GM23338 (cell line): ENCODE results near the gene EREG. TPM values are rescaled to one million over a fixed set of nuclear protein-coding genes. Genes with fewer than 3 reads are reported as not detected.

Source experiments
- ATAC-seq: fragments of 200-7000 bp; cut with Tn5 transposase; 3 replicates; pipeline ENCODE4 v1.9.1; 2020
- DNase-seq: peaks from one replicate; pipeline ENCODE4 v3.0.0-alpha.2; 2015; ENCODE audit warnings: low spot score
- H2AFZ ChIP-seq: fragments of 200-600 bp; sonication (generic); 2 replicates; pipeline ENCODE4 v1.8.0; 2016; ENCODE audit warnings: antibody characterized with exemption, mild to moderate bottlenecking, moderate library complexity
- H3F3A ChIP-seq: fragments of 200-600 bp; sonication (generic); replicated peaks from 2 replicates; pipeline ENCODE4 v1.8.0; 2017; ENCODE audit warnings: antibody characterized with exemption, mixed run types, low read depth
- H3K27ac ChIP-seq: fragments of 200-600 bp; sonication (generic); 2 replicates; pipeline ENCODE4 v1.6.1; 2016; ENCODE audit warnings: low read depth
- H3K27me3 ChIP-seq: fragments of 200-600 bp; sonication (generic); 2 replicates; pipeline ENCODE4 v1.8.0; 2016; ENCODE audit warnings: mild to moderate bottlenecking, mixed run types, moderate library complexity; ENCODE audit not compliant: insufficient read depth
- H3K36me3 ChIP-seq: fragments of 200-600 bp; sonication (generic); 2 replicates; pipeline ENCODE4 v1.8.0; 2016; ENCODE audit warnings: mild to moderate bottlenecking; ENCODE audit not compliant: insufficient read depth
- H3K4me1 ChIP-seq: fragments of 200-600 bp; sonication (generic); 2 replicates; pipeline ENCODE4 v1.8.0; 2016; ENCODE audit warnings: mild to moderate bottlenecking, moderate library complexity; ENCODE audit not compliant: insufficient read depth
- H3K4me2 ChIP-seq: fragments of 200-600 bp; sonication (generic); 2 replicates; pipeline ENCODE4 v1.7.1; 2017; ENCODE audit warnings: mixed run types
- H3K4me3 ChIP-seq: fragments of 200-600 bp; sonication (generic); 2 replicates; pipeline ENCODE4 v1.6.1; 2016; ENCODE audit warnings: mixed run types
- H3K79me2 ChIP-seq: fragments of 200-600 bp; sonication (generic); replicated peaks from 2 replicates; pipeline ENCODE4 v1.8.0; 2017; ENCODE audit warnings: mild to moderate bottlenecking; ENCODE audit not compliant: insufficient read depth
- H3K9me2 ChIP-seq: fragments of 200-600 bp; sonication (generic); 2 replicates; pipeline ENCODE4 v1.8.0; 2017; ENCODE audit not compliant: insufficient read depth
- H4K20me1 ChIP-seq: fragments of 200-600 bp; sonication (generic); replicated peaks from 2 replicates; pipeline ENCODE4 v1.8.0; 2017; ENCODE audit warnings: mild to moderate bottlenecking; ENCODE audit not compliant: insufficient read depth
- H3K27ac Mint-ChIP-seq: 2 replicates; pipeline ENCODE4 v1.8.0; 2020; ENCODE audit warnings: inconsistent platforms, mild to moderate bottlenecking, moderate library complexity, mixed read lengths
- H3K27me3 Mint-ChIP-seq: 3 replicates; pipeline ENCODE4 v1.8.0; 2022; ENCODE audit warnings: low read depth, mild to moderate bottlenecking, moderate library complexity, mixed read lengths, inconsistent platforms; ENCODE audit not compliant: insufficient read depth, poor library complexity
- H3K36me3 Mint-ChIP-seq: 3 replicates; pipeline ENCODE4 v1.8.0; 2021; ENCODE audit warnings: low read depth, mild to moderate bottlenecking, inconsistent platforms, moderate library complexity, mixed read lengths
- H3K4me1 Mint-ChIP-seq: 3 replicates; pipeline ENCODE4 v1.8.0; 2020; ENCODE audit warnings: mild to moderate bottlenecking, inconsistent platforms, mixed read lengths
- H3K4me3 Mint-ChIP-seq: 3 replicates; pipeline ENCODE4 v1.8.0; 2021; ENCODE audit warnings: moderate library complexity, mild to moderate bottlenecking, inconsistent platforms, mixed read lengths
- H3K9me3 Mint-ChIP-seq: 3 replicates; pipeline ENCODE4 v1.8.0; 2020; ENCODE audit warnings: moderate library complexity, mild to moderate bottlenecking, inconsistent platforms, mixed read lengths
- CTCF ChIP-seq, 2 experiments: fragments of 200-600 bp in 1 of 2; sonication (generic) in 1 of 2; conservative IDR thresholded peaks; 2 replicates each; pipeline versions ENCODE4 v1.5.1 to v1.6.1; 2016 to 2017; ENCODE audit warnings: antibody characterized with exemption in 2 of 2, low read depth in 2 of 2, mild to moderate bottlenecking in 2 of 2, moderate library complexity in 1 of 2
- ETS1 ChIP-seq: IDR thresholded peaks from 2 replicates; pipeline ENCODE4 v1.6.1; 2016; ENCODE audit warnings: antibody characterized with exemption
- EZH2phosphoT487 ChIP-seq: fragments of 200-600 bp; sonication (generic); IDR thresholded peaks from one replicate; pipeline ENCODE4 v1.8.1; 2018; ENCODE audit warnings: antibody characterized with exemption; ENCODE audit not compliant: unreplicated experiment
- JUNB ChIP-seq: IDR thresholded peaks from one replicate; pipeline ENCODE4 v1.6.1; 2016; ENCODE audit warnings: antibody characterized with exemption; ENCODE audit not compliant: unreplicated experiment
- NANOG ChIP-seq: IDR thresholded peaks from 2 replicates; pipeline ENCODE4 v1.6.1; 2016; ENCODE audit warnings: antibody characterized with exemption, borderline replicate concordance
- POLR2AphosphoS5 ChIP-seq: IDR thresholded peaks from 2 replicates; pipeline ENCODE4 v1.6.1; 2016; ENCODE audit warnings: antibody characterized with exemption, low read depth
- STAT1 ChIP-seq: IDR thresholded peaks from one replicate; pipeline ENCODE4 v1.6.1; 2016; ENCODE audit warnings: antibody characterized with exemption; ENCODE audit not compliant: unreplicated experiment
- ZNF114 ChIP-seq: fragments of 250-450 bp; sonication (Bioruptor Pico); IDR thresholded peaks from 2 replicates; pipeline ENCODE4 v1.5.0; 2020; ENCODE audit warnings: mild to moderate bottlenecking, moderate library complexity
- ZNF331 ChIP-seq: fragments of 250-450 bp; sonication (Bioruptor Pico); IDR thresholded peaks from 2 replicates; pipeline ENCODE4 v1.5.0; 2020; ENCODE audit warnings: low read depth, mild to moderate bottlenecking, moderate library complexity
- ZNF462 ChIP-seq: fragments of 250-450 bp; sonication (Bioruptor Pico); IDR thresholded peaks from 2 replicates; pipeline ENCODE4 v1.5.0; 2020; ENCODE audit warnings: mild to moderate bottlenecking, moderate library complexity
- polyA plus RNA-seq: library from polyadenylated mRNA; unstranded; fragments of >200 nt; fragmentation: Nextera tagmentation; extraction: Ambion mirVana; gene quantifications from 2 replicates; pipeline ENCODE4 v1.2.1, GENCODE V29; 2016
- total RNA-seq: library from RNA; depleted of rRNA; stranded (reverse); fragments of >200 nt; shearing (Covaris generic); gene quantifications from 2 replicates; pipeline ENCODE4 v1.2.3, GENCODE V29; 2014

EREG gene
- total and polyA plus RNA-seq, 2 experiments from 2014 or later = not detected

GRCh38 chr4:74334636-74335035 is 30.3 kb upstream of the EREG start:
- H3K27me3 Mint-ChIP-seq = no peaks in the 10 kb centered on the region
- Histone ChIP-seq H3K27me3 (no peaks in the 10 kb centered on the region), H3F3A (no peaks in the 10 kb centered on the region), H3K4me3 (no peak overlapping the region), H3K36me3 (no peaks in the 10 kb centered on the region), H3K27ac (no peak overlapping the region), H3K9me2 (peaks cover 7% of the 10 kb centered on the region), H3K79me2 (no peaks in the 10 kb centered on the region), H4K20me1 (no peaks in the 10 kb centered on the region), H3K4me2 (no peak overlapping the region), H3K4me1 (0 out of 2 replicates have a peak, but pooled peaks cover 3% of the 10 kb centered on the region), H2AFZ (peak overlapping the region; percentile 35; the same call in 1 of the 2 replicates)
- peaks cover 6% of the 10 kb centered on the region; the same call in 1 of the 3 replicates for H3K36me3 Mint-ChIP-seq
- H3K4me3 Mint-ChIP-seq = no peak overlapping the region
- no peak for TF ChIP-seq CTCF (conservative IDR thresholded peaks at IDR 0.05; ENCODE audit: low read depth in 2 of 2)
- no peak for TF ChIP-seq ETS1
- TF ChIP-seq POLR2AphosphoS5 = no peak
- no peak for TF ChIP-seq ZNF331
- no peak for TF ChIP-seq ZNF462
- TF ChIP-seq EZH2phosphoT487 = no peak
- TF ChIP-seq ZNF114 (CRISPR knock-in tag) = no peak
- no peak for TF ChIP-seq STAT1
- TF ChIP-seq NANOG = no peak
- TF ChIP-seq JUNB = no peak
- 0 out of 2 replicates have a peak overlapping the region, but pooled peaks have one; percentile 8 for H3K27ac Mint-ChIP-seq
- H3K4me1 Mint-ChIP-seq = peaks cover 5% of the 10 kb centered on the region; the same call in 1 of the 3 replicates
- peaks cover 5% of the 10 kb centered on the region; the same call in 2 of the 3 replicates for H3K9me3 Mint-ChIP-seq
- ATAC-seq (no peak), DNase-seq (no peak)
